HG03060 (cell line): ENCODE results near the gene CSRP1.
"Not testable (repeated sequence)": the region's sequence is repeated elsewhere in the genome, so short reads cannot be mapped to it uniquely, and the experiment has no call there.

Experiments
- ATAC-seq: cut with Tn5 transposase; IDR thresholded peaks from one replicate; pipeline ENCODE4 v1.9.1; 2021; ENCODE audit warnings: low read depth, moderate number of reproducible peaks; ENCODE audit not compliant: unreplicated experiment

The CSRP1 gene

GRCh38 chr1:201499795-201500669 is 6.9 kb downstream of the CSRP1 start:
- no peak for ATAC-seq

- no peak for ATAC-seq
Measured at GRCh38 chr1:201499191-201499590, 7.7 kb downstream of the CSRP1 start.

- no peak for ATAC-seq
Measured at GRCh38 chr1:201498621-201499020, 8.3 kb downstream of the CSRP1 start.

- no peak for ATAC-seq
Measured at GRCh38 chr1:201497935-201498509, 8.9 kb downstream of the CSRP1 start.

GRCh38 chr1:201496296-201496690 is 10.6 kb downstream of the CSRP1 start:
- ATAC-seq = no peak

GRCh38 chr1:201495551-201496295 is 11.2 kb downstream of the CSRP1 start:
- no peak for ATAC-seq

- no peak for ATAC-seq
Measured at GRCh38 chr1:201493757-201494617, 12.9 kb downstream of the CSRP1 start.

- ATAC-seq = not testable (repeated sequence)
Measured at GRCh38 chr1:201493026-201493656, 13.8 kb downstream of the CSRP1 start.

- no peak for ATAC-seq
Measured at GRCh38 chr1:201491896-201492511, 14.9 kb downstream of the CSRP1 start.

GRCh38 chr1:201490708-201491131 is 16.2 kb downstream of the CSRP1 start:
- ATAC-seq = no peak

- no peak for ATAC-seq
Measured at GRCh38 chr1:201489643-201490261, 17.2 kb downstream of the CSRP1 start.

- ATAC-seq = no peak
Measured at GRCh38 chr1:201488830-201489589, 17.9 kb downstream of the CSRP1 start.

GRCh38 chr1:201487742-201488141 is 19.2 kb downstream of the CSRP1 start:
- ATAC-seq = no peak

GRCh38 chr1:201486187-201486586 is 20.7 kb downstream of the CSRP1 start:
- ATAC-seq = no peak

- ATAC-seq = no peak
Measured at GRCh38 chr1:201485184-201485774, 21.6 kb downstream of the CSRP1 start.

GRCh38 chr1:201483373-201483949 is 23.5 kb downstream of the CSRP1 start:
- no peak for ATAC-seq

- ATAC-seq = no peak
Measured at GRCh38 chr1:201482755-201483154, 24.2 kb downstream of the CSRP1 start.
